ENCODE results near the gene LRRK2.

DNA sequence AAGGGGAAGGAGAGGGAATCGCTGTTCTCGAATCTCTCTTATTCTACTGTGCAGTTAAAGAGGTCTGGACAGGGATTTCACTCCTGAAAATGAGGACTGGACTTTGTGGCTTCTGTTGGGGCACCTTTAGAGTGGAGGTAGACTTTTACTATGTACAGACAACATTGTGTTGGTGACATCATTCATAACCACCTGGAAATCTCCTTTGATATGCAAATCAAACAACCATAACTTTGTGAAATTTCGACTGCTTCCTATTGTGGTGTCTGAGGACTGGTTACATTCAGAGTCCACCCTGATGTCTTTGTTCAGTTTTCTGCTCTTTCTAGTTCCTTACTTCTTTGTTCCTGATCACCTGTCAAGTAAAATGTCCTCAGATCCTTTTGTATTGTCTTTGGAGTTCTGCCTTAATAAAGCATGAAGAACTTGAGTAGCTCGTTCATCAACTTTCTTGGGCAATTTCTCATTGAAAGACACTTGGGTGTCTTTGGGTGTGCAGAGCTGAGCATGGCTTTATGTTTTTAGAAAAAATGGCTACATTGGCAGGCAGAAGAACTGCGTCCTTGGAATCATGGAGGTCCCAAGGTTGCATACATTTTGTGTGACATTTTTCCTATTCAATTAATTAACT lies 29.8 kb downstream of the LRRK2 start:
- TF ChIP-seq, protein P1, sequence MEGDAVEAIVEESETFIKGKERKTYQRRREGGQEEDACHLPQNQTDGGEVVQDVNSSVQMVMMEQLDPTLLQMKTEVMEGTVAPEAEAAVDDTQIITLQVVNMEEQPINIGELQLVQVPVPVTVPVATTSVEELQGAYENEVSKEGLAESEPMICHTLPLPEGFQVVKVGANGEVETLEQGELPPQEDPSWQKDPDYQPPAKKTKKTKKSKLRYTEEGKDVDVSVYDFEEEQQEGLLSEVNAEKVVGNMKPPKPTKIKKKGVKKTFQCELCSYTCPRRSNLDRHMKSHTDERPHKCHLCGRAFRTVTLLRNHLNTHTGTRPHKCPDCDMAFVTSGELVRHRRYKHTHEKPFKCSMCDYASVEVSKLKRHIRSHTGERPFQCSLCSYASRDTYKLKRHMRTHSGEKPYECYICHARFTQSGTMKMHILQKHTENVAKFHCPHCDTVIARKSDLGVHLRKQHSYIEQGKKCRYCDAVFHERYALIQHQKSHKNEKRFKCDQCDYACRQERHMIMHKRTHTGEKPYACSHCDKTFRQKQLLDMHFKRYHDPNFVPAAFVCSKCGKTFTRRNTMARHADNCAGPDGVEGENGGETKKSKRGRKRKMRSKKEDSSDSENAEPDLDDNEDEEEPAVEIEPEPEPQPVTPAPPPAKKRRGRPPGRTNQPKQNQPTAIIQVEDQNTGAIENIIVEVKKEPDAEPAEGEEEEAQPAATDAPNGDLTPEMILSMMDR (IDR thresholded peaks at IDR 0.05 in 4 of 5, conservative IDR thresholded peaks at IDR 0.05 in 1 of 5): no peak
- TF ChIP-seq POLR2A (IDR thresholded peaks at IDR 0.05): no peak

Measured in gastrocnemius medialis (tissue), 4 donors.